Uterus (tissue), 2 donors: ENCODE measurements around the gene ADAM10.

Experiments
- CTCF ChIP-seq, 4 experiments: fragments of 200-600 bp in 2 of 4; fragments of 450-650 bp in 2 of 4; sonication (generic) in 2 of 4; IDR thresholded peaks; one replicate each; pipeline ENCODE4 v1.5.1; 2016 to 2019; ENCODE audit warnings: antibody characterized with exemption in 4 of 4, mild to moderate bottlenecking in 2 of 4, moderate library complexity in 1 of 4
- POLR2A ChIP-seq, 2 donors: fragments of 450-650 bp; IDR thresholded peaks; one replicate each; pipeline ENCODE4 v1.6.1; 2016; ENCODE audit warnings: antibody characterized with exemption in 2 of 2, mild to moderate bottlenecking in 1 of 2, moderate library complexity in 1 of 2

DNA sequence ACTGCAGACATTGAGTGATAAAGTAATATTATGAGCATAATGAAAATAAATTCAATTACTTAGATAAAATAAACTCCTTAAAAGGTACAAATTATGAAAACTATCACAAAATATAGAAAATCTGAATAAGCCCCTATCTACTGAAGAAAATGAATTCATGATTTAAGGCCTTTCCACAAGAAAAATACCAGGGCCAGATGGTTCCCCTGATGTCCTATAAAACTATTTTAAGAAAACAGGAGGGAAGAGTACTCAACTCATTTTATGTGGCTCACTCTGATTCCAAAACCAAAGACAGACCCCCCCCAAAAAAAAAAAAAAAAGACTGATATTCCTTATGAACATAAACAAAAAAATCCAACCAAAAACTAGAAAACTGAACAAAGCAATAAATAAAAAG lies 59.9 kb downstream of the ADAM10 start:
- TF ChIP-seq CTCF (IDR thresholded peaks at IDR 0.05): no peak
- TF ChIP-seq POLR2A (IDR thresholded peaks at IDR 0.05): no peak
